ENCODE results near the gene SLC4A9.

The SLC4A9 gene

GRCh38 chr5:140356853-140357725 lies 2.9 kb upstream of the SLC4A9 start:
- TF ChIP-seq CTCF (IDR thresholded peaks at IDR 0.05), result no peak
- peaks cover 5% of the 10 kb centered on the region for H3K27me3 ChIP-seq
- no peak overlapping the region for H3K27ac ChIP-seq
- no peaks in the 10 kb centered on the region for H3K9me3 ChIP-seq
- no peak overlapping the region for H3K4me3 ChIP-seq (ENCODE audit: low read depth in 1 of 2, low read length in 1 of 2)
- H3K4me1 ChIP-seq (ENCODE audit: control insufficient read depth in 1 of 2, insufficient read depth in 1 of 2, low read depth in 1 of 2, low read length in 1 of 2), result peaks cover 4 to 12% of the 10 kb centered on the region in 2 experiments
- no peaks in the 10 kb centered on the region for H3K36me3 ChIP-seq

- peak; percentile 90 for TF ChIP-seq CTCF (IDR thresholded peaks at IDR 0.05)
- H3K36me3 ChIP-seq, result no peaks in the 10 kb centered on the region
- peaks cover 4 to 12% of the 10 kb centered on the region in 2 experiments for H3K4me1 ChIP-seq (ENCODE audit: control insufficient read depth in 1 of 2, insufficient read depth in 1 of 2, low read depth in 1 of 2, low read length in 1 of 2)
- no peak overlapping the region for H3K27ac ChIP-seq
- H3K27me3 ChIP-seq, result peaks cover 5% of the 10 kb centered on the region
- no peak overlapping the region for H3K4me3 ChIP-seq (ENCODE audit: low read depth in 1 of 2, low read length in 1 of 2)
- H3K9me3 ChIP-seq, result no peaks in the 10 kb centered on the region
Observed at GRCh38 chr5:140357726-140358093, 2.3 kb upstream of the SLC4A9 start.

- Histone ChIP-seq H3K9me3 (no peaks in the 10 kb centered on the region), H3K27ac (no peak overlapping the region), H3K4me1 (ENCODE audit: control insufficient read depth in 1 of 2, insufficient read depth in 1 of 2, low read depth in 1 of 2, low read length in 1 of 2) (peaks cover 9 to 19% of the 10 kb centered on the region in 2 experiments), H3K36me3 (no peaks in the 10 kb centered on the region), H3K4me3 (ENCODE audit: low read depth in 1 of 2, low read length in 1 of 2) (no peak overlapping the region), H3K27me3 (peaks cover 5% of the 10 kb centered on the region)
- no peak for TF ChIP-seq CTCF (IDR thresholded peaks at IDR 0.05)
Observed at GRCh38 chr5:140358738-140359310, 1.2 kb upstream of the SLC4A9 start.

GRCh38 chr5:140360681-140361479 lies 886 bp downstream of the SLC4A9 start:
- peaks cover 5% of the 10 kb centered on the region for H3K27me3 ChIP-seq
- no peak for TF ChIP-seq CTCF (IDR thresholded peaks at IDR 0.05)
- no peaks in the 10 kb centered on the region for H3K9me3 ChIP-seq
- peaks cover 4 to 14% of the 10 kb centered on the region in 2 experiments for H3K4me1 ChIP-seq (ENCODE audit: control insufficient read depth in 1 of 2, insufficient read depth in 1 of 2, low read depth in 1 of 2, low read length in 1 of 2)
- no peak overlapping the region for H3K4me3 ChIP-seq (ENCODE audit: low read depth in 1 of 2, low read length in 1 of 2)
- H3K36me3 ChIP-seq, result no peaks in the 10 kb centered on the region
- no peak overlapping the region for H3K27ac ChIP-seq

GRCh38 chr5:140361901-140362300 lies 1.9 kb downstream of the SLC4A9 start:
- no peak overlapping the region for H3K27ac ChIP-seq
- no peak for TF ChIP-seq CTCF (IDR thresholded peaks at IDR 0.05)
- no peaks in the 10 kb centered on the region for H3K36me3 ChIP-seq
- H3K27me3 ChIP-seq, result peaks cover 5% of the 10 kb centered on the region
- no peaks in the 10 kb centered on the region for H3K9me3 ChIP-seq
- peaks cover 4 to 14% of the 10 kb centered on the region in 2 experiments for H3K4me1 ChIP-seq (ENCODE audit: control insufficient read depth in 1 of 2, insufficient read depth in 1 of 2, low read depth in 1 of 2, low read length in 1 of 2)
- no peak overlapping the region for H3K4me3 ChIP-seq (ENCODE audit: low read depth in 1 of 2, low read length in 1 of 2)

All from neutrophil (primary cell).